Measurements from ENCODE around the gene INPP5A.

Gene INPP5A

GRCh38 chr10:132779549-132780294 is 242.1 kb downstream of the INPP5A start:
- H3K4me3 ChIP-seq (ENCODE audit: low read depth, low read length), result no peak overlapping the region
- no peak for DNase-seq
- in situ Hi-C loops (cut with HindIII; ENCODE audit: low pct_ligation_motif_present, low sequenced_read_pairs), result no loop called here
- no peaks in the 10 kb centered on the region for H3K36me3 ChIP-seq (replicated peaks)
- TF ChIP-seq, protein P1, sequence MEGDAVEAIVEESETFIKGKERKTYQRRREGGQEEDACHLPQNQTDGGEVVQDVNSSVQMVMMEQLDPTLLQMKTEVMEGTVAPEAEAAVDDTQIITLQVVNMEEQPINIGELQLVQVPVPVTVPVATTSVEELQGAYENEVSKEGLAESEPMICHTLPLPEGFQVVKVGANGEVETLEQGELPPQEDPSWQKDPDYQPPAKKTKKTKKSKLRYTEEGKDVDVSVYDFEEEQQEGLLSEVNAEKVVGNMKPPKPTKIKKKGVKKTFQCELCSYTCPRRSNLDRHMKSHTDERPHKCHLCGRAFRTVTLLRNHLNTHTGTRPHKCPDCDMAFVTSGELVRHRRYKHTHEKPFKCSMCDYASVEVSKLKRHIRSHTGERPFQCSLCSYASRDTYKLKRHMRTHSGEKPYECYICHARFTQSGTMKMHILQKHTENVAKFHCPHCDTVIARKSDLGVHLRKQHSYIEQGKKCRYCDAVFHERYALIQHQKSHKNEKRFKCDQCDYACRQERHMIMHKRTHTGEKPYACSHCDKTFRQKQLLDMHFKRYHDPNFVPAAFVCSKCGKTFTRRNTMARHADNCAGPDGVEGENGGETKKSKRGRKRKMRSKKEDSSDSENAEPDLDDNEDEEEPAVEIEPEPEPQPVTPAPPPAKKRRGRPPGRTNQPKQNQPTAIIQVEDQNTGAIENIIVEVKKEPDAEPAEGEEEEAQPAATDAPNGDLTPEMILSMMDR (IDR thresholded peaks at IDR 0.05; ENCODE audit: low read depth, low read length, missing control alignments), result no peak
- H3K27me3 ChIP-seq (replicated peaks), result peaks cover 9% of the 10 kb centered on the region
- no peak overlapping the region for H3K27ac ChIP-seq

DNA sequence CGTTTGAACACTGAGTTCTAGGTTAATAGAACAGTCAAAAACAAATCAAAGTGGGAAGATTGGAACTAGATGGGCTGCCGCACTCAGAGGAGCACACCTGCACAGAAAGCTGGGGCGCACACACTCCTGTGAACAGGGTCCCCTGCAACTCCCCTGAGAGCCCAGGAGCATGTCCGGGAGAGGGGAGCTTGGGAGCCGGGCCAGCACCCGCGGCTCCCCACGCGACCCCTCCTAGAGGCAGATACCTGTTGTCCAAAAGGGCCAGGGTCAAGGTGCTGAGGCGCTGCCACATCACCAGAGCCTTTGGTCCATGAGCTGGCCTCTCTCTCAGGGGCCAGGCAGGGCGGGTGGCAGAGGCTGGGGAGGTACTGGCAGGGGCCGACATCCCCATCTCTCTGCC is 242.8 kb downstream of the INPP5A start:
- no peaks in the 10 kb centered on the region for H3K36me3 ChIP-seq (replicated peaks)
- TF ChIP-seq, protein P1 (IDR thresholded peaks at IDR 0.05; ENCODE audit: low read depth, low read length, missing control alignments), result no peak
- H3K27ac ChIP-seq, result no peak overlapping the region
- in situ Hi-C loops (cut with HindIII; ENCODE audit: low pct_ligation_motif_present, low sequenced_read_pairs), result no loop called here
- H3K27me3 ChIP-seq (replicated peaks), result peaks cover 15% of the 10 kb centered on the region
- no peak overlapping the region for H3K4me3 ChIP-seq (ENCODE audit: low read depth, low read length)
- DNase-seq, result no peak

DNA sequence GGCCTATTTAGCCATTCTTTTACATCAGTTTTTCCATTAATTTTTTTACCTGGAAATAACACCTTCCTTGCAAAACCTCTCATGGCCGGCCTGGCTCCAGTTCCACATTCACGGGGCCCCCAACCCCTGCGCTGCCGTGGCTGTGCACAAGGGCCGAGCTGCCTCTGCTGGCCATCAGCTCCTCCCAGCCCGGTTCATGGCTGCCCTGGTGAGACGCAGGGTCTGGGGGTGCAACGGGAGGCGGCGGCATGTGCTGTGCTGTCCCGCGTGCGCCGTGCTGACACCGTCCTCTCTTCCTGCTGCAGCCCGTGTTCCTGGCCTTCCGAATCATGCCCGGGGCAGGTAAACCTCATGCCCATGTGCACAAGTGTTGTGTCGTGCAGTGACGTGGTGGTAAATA is 244.0 kb downstream of the INPP5A start:
- in situ Hi-C loops (cut with HindIII; ENCODE audit: low pct_ligation_motif_present, low sequenced_read_pairs), result no loop called here
- Histone ChIP-seq H3K27me3 (replicated peaks) (peaks cover 22% of the 10 kb centered on the region), H3K36me3 (replicated peaks) (no peaks in the 10 kb centered on the region), H3K4me3 (ENCODE audit: low read depth, low read length) (no peak overlapping the region), H3K27ac (no peak overlapping the region)
- TF ChIP-seq, protein P1 (IDR thresholded peaks at IDR 0.05; ENCODE audit: low read depth, low read length, missing control alignments), result no peak
- DNase-seq, result no peak

DNA sequence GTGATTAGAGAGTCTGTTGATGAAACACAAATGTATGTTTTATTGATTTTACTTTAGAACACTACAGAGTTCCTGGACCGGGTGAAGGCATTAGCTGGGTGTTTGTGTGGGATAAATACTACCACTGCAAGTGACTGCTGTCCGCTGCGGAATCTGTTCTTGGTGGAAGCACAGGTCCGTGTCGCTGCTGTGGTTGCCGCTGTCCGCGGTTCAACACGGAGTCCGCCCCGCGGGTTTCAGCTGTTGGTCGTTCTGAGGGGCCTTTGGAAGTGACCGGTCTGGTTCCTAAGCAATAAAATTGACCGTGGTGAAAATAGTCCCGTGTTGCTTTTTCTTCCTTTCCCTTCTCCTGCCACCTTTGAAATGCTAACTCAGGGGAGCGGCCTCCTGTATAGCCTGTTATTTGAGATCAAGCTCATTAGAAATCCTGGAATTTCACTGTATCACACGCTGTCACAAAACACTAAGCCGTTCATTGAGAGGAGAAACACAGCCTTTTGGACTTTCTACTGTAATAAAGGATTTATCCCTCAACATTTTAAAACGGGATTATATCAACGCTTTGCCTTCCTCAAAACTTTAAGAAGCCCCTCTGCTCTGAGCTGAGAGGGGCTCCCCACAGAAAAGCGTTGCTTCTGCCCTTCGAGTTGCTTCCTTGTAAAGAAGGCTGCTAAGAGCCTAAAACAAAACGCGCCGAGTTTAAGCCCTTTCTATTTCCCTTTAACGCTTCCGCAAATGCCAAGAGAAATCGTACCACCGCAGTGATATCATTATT is 245.8 kb downstream of the INPP5A start:
- in situ Hi-C loops (cut with HindIII; ENCODE audit: low pct_ligation_motif_present, low sequenced_read_pairs), result no loop called here
- DNase-seq, result no peak

DNA sequence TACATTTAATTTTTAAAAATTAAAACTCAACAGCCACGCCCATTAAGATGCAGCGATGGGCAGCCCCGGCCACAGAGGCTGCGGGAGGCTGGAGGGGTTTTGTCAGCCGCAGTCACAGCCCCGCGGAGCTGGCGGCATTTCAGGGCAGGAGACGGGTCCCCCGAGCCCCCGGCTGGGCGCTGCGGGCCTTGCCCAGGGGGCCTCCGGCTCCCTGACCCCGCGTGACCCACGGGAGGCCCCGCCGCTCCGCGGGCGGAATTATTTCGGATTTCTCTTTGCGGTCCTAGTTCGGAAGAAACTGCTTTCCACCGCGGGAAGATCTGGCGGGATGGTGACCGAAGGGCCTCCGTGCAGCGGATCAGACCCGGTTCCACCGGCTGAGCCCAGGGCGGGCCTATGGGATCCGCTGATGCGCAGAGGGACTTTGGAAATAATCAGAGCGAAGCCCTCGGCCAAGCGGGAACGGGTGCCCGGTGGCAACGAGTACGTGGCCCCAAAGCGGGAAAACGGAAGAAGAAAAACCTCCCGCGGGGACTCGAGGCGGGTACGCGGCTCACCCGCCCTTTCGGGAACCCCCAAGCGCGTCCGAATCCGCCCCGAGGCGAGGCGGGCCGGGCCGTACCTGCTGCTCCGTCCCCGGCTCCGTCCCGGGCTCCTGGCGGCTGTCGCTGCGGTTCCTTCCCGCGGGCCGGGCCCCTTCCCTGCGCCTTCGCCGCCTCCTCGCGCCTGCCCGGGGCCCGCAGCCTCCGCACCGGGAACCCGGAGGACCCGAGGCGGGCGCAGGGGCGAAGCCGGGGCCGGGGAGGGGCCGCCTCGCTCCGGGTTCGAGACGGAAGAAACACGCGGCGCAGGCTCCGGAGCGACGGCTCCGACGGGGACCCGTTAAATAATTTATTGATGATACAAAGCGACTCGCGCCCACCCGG is 246.6 kb downstream of the INPP5A start:
- in situ Hi-C loops (cut with HindIII; ENCODE audit: low pct_ligation_motif_present, low sequenced_read_pairs), result no loop called here
- DNase-seq, result no peak
- peaks cover 46% of the 10 kb centered on the region for H3K27me3 ChIP-seq (replicated peaks)
- no peak overlapping the region for H3K4me3 ChIP-seq (ENCODE audit: low read depth, low read length)
- TF ChIP-seq, protein P1 (IDR thresholded peaks at IDR 0.05; ENCODE audit: low read depth, low read length, missing control alignments), result no peak
- H3K36me3 ChIP-seq (replicated peaks), result no peaks in the 10 kb centered on the region
- no peak overlapping the region for H3K27ac ChIP-seq

More for the DNA sequence above, 245.8 kb downstream of the INPP5A start:
- Histone ChIP-seq H3K27ac (no peak overlapping the region), H3K27me3 (replicated peaks) (peaks cover 37% of the 10 kb centered on the region), H3K4me3 (ENCODE audit: low read depth, low read length) (no peak overlapping the region), H3K36me3 (replicated peaks) (no peaks in the 10 kb centered on the region)
- TF ChIP-seq, protein P1 (IDR thresholded peaks at IDR 0.05; ENCODE audit: low read depth, low read length, missing control alignments), result no peak
